Measurements from ENCODE around the gene MDK.

The MDK gene

GRCh38 chr11:46383404-46383758 lies 1.9 kb downstream of the MDK start:
- H3K36me3 ChIP-seq (ENCODE audit: insufficient read depth, low read length), result peaks cover 7% of the 10 kb centered on the region; the same call in 1 of the 2 replicates
- H3K4me3 ChIP-seq (ENCODE audit: low read length, poor library complexity, severe bottlenecking), result no peak overlapping the region
- H3K9me2 ChIP-seq (replicated peaks; ENCODE audit: low read depth, low read length), result no peaks in the 10 kb centered on the region
- no peaks in the 10 kb centered on the region for H3K9me3 ChIP-seq (ENCODE audit: insufficient read depth, low read depth, low read length)
- H3K4me2 ChIP-seq (ENCODE audit: low read depth, low read length, poor library complexity, severe bottlenecking), result no peak overlapping the region
- H3F3A ChIP-seq (ENCODE audit: low read depth), result no peaks in the 10 kb centered on the region
- no peak overlapping the region for H2AFZ ChIP-seq (ENCODE audit: low read length)
- H4K20me1 ChIP-seq (ENCODE audit: insufficient read depth, low read length, poor library complexity, severe bottlenecking), result peaks cover 3% of the 10 kb centered on the region
- H3K79me2 ChIP-seq (ENCODE audit: insufficient read depth, low read length), result no peaks in the 10 kb centered on the region
- H3K4me1 ChIP-seq (ENCODE audit: insufficient read depth, low read length, poor library complexity, severe bottlenecking), result peaks cover 6% of the 10 kb centered on the region
- TF ChIP-seq EZH2phosphoT487 (IDR thresholded peaks at IDR 0.05; ENCODE audit: borderline replicate concordance) (no peak), CTCF (conservative IDR thresholded peaks at IDR 0.05; ENCODE audit: low read length) (0 out of 2 replicates have a peak, but pooled peaks have one; percentile 1)
- no peaks in the 10 kb centered on the region for H3K27me3 ChIP-seq (ENCODE audit: insufficient read depth, low read length, poor library complexity, severe bottlenecking)
- no peak overlapping the region for H3K9ac ChIP-seq (ENCODE audit: low read depth, low read length, poor library complexity, severe bottlenecking)

GRCh38 chr11:46383974-46384701 lies 2.7 kb downstream of the MDK start:
- Histone ChIP-seq H2AFZ (ENCODE audit: low read length) (no peak overlapping the region), H3K9ac (ENCODE audit: low read depth, low read length, poor library complexity, severe bottlenecking) (no peak overlapping the region), H3K9me2 (replicated peaks; ENCODE audit: low read depth, low read length) (no peaks in the 10 kb centered on the region), H3K9me3 (ENCODE audit: insufficient read depth, low read depth, low read length) (no peaks in the 10 kb centered on the region), H3K79me2 (ENCODE audit: insufficient read depth, low read length) (no peaks in the 10 kb centered on the region), H3K4me2 (ENCODE audit: low read depth, low read length, poor library complexity, severe bottlenecking) (no peak overlapping the region), H3K36me3 (ENCODE audit: insufficient read depth, low read length) (no peaks in the 10 kb centered on the region; the same call in 1 of the 2 replicates), H4K20me1 (ENCODE audit: insufficient read depth, low read length, poor library complexity, severe bottlenecking) (peaks cover 3% of the 10 kb centered on the region), H3K4me3 (ENCODE audit: low read length, poor library complexity, severe bottlenecking) (no peak overlapping the region), H3K4me1 (ENCODE audit: insufficient read depth, low read length, poor library complexity, severe bottlenecking) (peaks cover 9% of the 10 kb centered on the region), H3F3A (ENCODE audit: low read depth) (no peaks in the 10 kb centered on the region), H3K27me3 (ENCODE audit: insufficient read depth, low read length, poor library complexity, severe bottlenecking) (no peaks in the 10 kb centered on the region)
- no peak for TF ChIP-seq EZH2phosphoT487 (IDR thresholded peaks at IDR 0.05; ENCODE audit: borderline replicate concordance)
- no peak for TF ChIP-seq CTCF (conservative IDR thresholded peaks at IDR 0.05; ENCODE audit: low read length)

- Histone ChIP-seq H3K4me1 (ENCODE audit: insufficient read depth, low read length, poor library complexity, severe bottlenecking) (peaks cover 9% of the 10 kb centered on the region), H3K9me3 (ENCODE audit: insufficient read depth, low read depth, low read length) (no peaks in the 10 kb centered on the region), H4K20me1 (ENCODE audit: insufficient read depth, low read length, poor library complexity, severe bottlenecking) (peaks cover 3% of the 10 kb centered on the region), H3F3A (ENCODE audit: low read depth) (no peaks in the 10 kb centered on the region), H3K36me3 (ENCODE audit: insufficient read depth, low read length) (no peaks in the 10 kb centered on the region), H3K27me3 (ENCODE audit: insufficient read depth, low read length, poor library complexity, severe bottlenecking) (no peaks in the 10 kb centered on the region), H3K79me2 (ENCODE audit: insufficient read depth, low read length) (no peaks in the 10 kb centered on the region), H3K9me2 (replicated peaks; ENCODE audit: low read depth, low read length) (no peaks in the 10 kb centered on the region), H3K9ac (ENCODE audit: low read depth, low read length, poor library complexity, severe bottlenecking) (no peak overlapping the region), H3K4me3 (ENCODE audit: low read length, poor library complexity, severe bottlenecking) (no peak overlapping the region), H2AFZ (ENCODE audit: low read length) (no peak overlapping the region), H3K4me2 (ENCODE audit: low read depth, low read length, poor library complexity, severe bottlenecking) (no peak overlapping the region)
- no peak for TF ChIP-seq EZH2phosphoT487 (IDR thresholded peaks at IDR 0.05; ENCODE audit: borderline replicate concordance)
- no peak for TF ChIP-seq CTCF (conservative IDR thresholded peaks at IDR 0.05; ENCODE audit: low read length)
Observed at GRCh38 chr11:46385169-46386004, 3.9 kb downstream of the MDK start.
